Body of pancreas (tissue), 4 donors: Measurements from ENCODE around the gene ABCC5. TPM values are rescaled to one million over a fixed set of nuclear protein-coding genes. Genes with fewer than 3 reads are reported as not detected.

Source experiments
- ATAC-seq: fragments of 150-250 bp; one replicate; pipeline ENCODE4 v1.9.1; 2016
- DNase-seq, 4 donors: peaks; one replicate each; pipeline ENCODE4 v3.0.0-alpha.2; 2019
- H3K27ac ChIP-seq, 4 donors: fragments of 200-600 bp; sonication (generic); 1 replicate in 3 of 4; 2 replicates in 1 of 4; pipeline versions ENCODE4 v1.5.1 to v1.6.1; 2016 to 2019; ENCODE audit warnings: mild to moderate bottlenecking in 1 of 4, mixed read lengths in 1 of 4, moderate library complexity in 1 of 4
- H3K27me3 ChIP-seq, 2 donors: fragments of 200-600 bp; sonication (generic); one replicate each; pipeline ENCODE4 v1.6.0; 2016; ENCODE audit warnings: mild to moderate bottlenecking in 1 of 2
- H3K36me3 ChIP-seq, 2 donors: fragments of 200-600 bp; sonication (generic); replicated peaks in 1 of 2; 2 replicates each; pipeline ENCODE4 v1.5.1; 2016; ENCODE audit warnings: low read depth in 2 of 2; ENCODE audit not compliant: insufficient read depth in 1 of 2
- H3K4me1 ChIP-seq: fragments of 200-600 bp; sonication (generic); one replicate; pipeline ENCODE4 v1.6.0; 2016
- H3K4me3 ChIP-seq, 2 donors: fragments of 200-600 bp; sonication (generic); 1 replicate in 1 of 2; 2 replicates in 1 of 2; pipeline ENCODE4 v1.5.1; 2016 to 2019
- H3K9me3 ChIP-seq, 3 donors: fragments of 200-600 bp; sonication (generic); 1 replicate in 2 of 3; 2 replicates in 1 of 3; pipeline ENCODE4 v1.5.1; 2016
- POLR2A ChIP-seq, 3 donors: fragments of 450-650 bp; IDR thresholded peaks; one replicate each; pipeline ENCODE4 v1.6.1; 2016; ENCODE audit warnings: antibody characterized with exemption in 3 of 3, mild to moderate bottlenecking in 2 of 3
- WGBS, 2 donors: methylation state at CpG; one replicate each; pipeline ENCODE4 v1.1.5; 2017; 5-methylcytosine and 5-hydroxymethylcytosine counted together
- intact Hi-C: fragments of 100-400 bp; cut with DNase I; formaldehyde crosslinking; loops from one replicate; pipeline ENCODE4 v1.15.1; 2023
- total RNA-seq, 2 donors: library from RNA; depleted of rRNA; stranded (reverse); fragments of >200 nt; gene quantifications; one replicate each; pipeline ENCODE4 v1.1.0, GENCODE V29; 2016
- TF ChIP-seq, protein P1 (sequence below), 7 experiments: fragments of 450-650 bp in 4 of 7; fragments of 200-600 bp in 3 of 7; sonication (generic) in 3 of 7; IDR thresholded peaks; one replicate each; pipeline ENCODE4 v1.5.1; 2016 to 2019; ENCODE audit warnings: antibody characterized with exemption in 7 of 7

The ABCC5 gene
- total RNA-seq, 2 donors from 2014 or later: 17.1 to 20.1 TPM

DNA sequence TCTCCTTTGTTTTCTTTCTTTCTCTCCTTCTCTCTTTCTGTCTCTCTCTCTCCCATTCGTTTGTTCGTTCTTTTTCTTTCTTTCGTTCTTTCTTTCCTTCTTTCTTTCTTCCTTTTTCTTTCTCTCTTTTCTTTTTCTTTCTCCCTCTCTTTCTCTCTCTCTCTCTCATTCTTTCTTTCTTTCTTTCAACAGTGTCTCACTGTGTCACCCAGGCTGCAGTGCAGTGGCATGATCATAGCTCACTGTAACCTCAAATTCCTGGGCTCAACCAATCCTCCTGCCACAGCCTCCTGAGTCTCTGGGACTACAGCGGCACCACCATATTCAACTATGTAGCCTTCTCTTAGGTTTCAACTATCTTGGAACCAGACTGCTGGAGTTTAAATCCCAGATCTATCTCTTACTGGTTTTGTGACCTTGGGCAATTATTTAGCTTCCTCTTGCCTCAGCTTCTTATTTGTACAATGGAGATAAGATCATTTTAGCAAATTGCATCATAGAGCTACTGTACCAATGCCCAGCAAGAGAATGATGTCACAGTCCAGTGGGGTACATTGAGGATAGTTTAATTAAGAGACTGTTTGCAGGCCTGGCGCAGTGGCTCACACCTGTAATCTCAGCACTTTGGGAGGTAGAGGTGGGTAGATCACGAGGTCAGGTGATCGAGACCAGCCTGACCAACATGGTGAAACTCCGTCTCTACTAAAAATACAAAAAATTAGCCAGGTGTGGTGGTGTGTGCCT is 105.7 kb downstream of the ABCC5 start:
- intact Hi-C loops: no loop called here
- WGBS, 2 donors: 91 to 92% methylated on average over 8 of the region's 8 CpGs
- DNase-seq (no peak), ATAC-seq (no peak)
- H3K4me3 ChIP-seq: no peak overlapping the region
- peaks cover 4% of the 10 kb centered on the region for H3K4me1 ChIP-seq
- H3K36me3 ChIP-seq: no peaks in the 10 kb centered on the region
- no peak overlapping the region for H3K27ac ChIP-seq
- H3K27me3 ChIP-seq: no peaks in the 10 kb centered on the region
- no peaks in the 10 kb centered on the region for H3K9me3 ChIP-seq
- TF ChIP-seq, protein P1, sequence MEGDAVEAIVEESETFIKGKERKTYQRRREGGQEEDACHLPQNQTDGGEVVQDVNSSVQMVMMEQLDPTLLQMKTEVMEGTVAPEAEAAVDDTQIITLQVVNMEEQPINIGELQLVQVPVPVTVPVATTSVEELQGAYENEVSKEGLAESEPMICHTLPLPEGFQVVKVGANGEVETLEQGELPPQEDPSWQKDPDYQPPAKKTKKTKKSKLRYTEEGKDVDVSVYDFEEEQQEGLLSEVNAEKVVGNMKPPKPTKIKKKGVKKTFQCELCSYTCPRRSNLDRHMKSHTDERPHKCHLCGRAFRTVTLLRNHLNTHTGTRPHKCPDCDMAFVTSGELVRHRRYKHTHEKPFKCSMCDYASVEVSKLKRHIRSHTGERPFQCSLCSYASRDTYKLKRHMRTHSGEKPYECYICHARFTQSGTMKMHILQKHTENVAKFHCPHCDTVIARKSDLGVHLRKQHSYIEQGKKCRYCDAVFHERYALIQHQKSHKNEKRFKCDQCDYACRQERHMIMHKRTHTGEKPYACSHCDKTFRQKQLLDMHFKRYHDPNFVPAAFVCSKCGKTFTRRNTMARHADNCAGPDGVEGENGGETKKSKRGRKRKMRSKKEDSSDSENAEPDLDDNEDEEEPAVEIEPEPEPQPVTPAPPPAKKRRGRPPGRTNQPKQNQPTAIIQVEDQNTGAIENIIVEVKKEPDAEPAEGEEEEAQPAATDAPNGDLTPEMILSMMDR (IDR thresholded peaks at IDR 0.05): no peak
- no peak for TF ChIP-seq POLR2A (IDR thresholded peaks at IDR 0.05)

DNA sequence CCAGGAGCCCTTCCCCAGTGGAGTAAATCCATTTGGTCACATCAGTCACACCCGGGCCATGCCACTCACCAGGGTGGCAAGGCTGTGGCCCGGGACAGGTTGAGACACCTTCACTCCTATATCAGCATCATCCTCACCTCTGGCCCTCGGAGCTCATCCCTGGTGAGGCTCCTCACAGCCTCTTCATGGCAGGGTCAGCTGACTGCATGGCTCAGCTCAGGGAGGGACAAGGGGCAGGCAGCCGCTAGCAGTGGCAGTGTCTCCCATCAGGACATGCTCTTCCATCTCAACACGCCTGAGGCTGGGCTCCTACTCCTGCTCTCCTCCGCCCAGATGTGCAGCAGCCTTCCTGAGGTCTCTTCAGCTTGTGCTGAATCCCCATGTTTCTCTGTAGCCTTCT is 106.6 kb downstream of the ABCC5 start:
- ATAC-seq: no peak
- no peaks in the 10 kb centered on the region for H3K36me3 ChIP-seq
- no peaks in the 10 kb centered on the region for H3K27me3 ChIP-seq
- WGBS, 2 donors: 81 to 83% methylated on average over 6 of the region's 6 CpGs
- intact Hi-C loops: no loop called here
- H3K9me3 ChIP-seq: no peaks in the 10 kb centered on the region
- TF ChIP-seq POLR2A (IDR thresholded peaks at IDR 0.05): no peak
- TF ChIP-seq, protein P1 (IDR thresholded peaks at IDR 0.05): no peak
- H3K4me1 ChIP-seq: no peaks in the 10 kb centered on the region
- DNase-seq: no peak
- H3K27ac ChIP-seq: no peak overlapping the region
- H3K4me3 ChIP-seq: no peak overlapping the region

DNA sequence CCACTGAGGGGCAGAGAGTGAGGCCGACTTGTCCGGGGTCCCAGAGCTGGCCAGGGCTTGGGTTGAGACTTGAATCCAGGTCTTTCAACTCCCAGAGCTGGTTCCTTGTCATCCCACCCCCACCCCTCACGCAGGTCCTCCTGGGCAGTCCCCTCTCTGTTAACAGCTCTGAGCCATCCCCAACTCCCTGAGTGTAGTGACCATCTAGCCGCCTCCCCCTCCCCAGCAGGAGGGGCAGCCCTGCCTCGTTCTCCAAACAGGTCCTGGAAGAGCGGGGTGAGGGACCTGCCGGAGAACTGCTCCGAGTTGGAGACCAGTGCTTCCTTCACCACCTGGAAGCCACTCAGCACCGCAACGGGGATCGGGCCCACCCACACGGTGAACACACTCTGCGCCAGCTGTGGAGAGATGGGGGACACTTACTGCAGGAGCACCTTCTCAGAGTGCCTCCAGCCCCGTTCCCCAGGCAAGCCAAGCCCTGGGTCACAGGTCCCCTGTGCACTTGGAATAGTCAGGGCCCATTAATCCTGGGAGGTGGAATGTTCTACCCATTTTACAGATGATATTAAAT is 108.6 kb downstream of the ABCC5 start:
- TF ChIP-seq, protein P1 (IDR thresholded peaks at IDR 0.05): no peak
- TF ChIP-seq POLR2A (IDR thresholded peaks at IDR 0.05): no peak
- Histone ChIP-seq H3K9me3 (no peaks in the 10 kb centered on the region), H3K36me3 (no peaks in the 10 kb centered on the region), H3K4me3 (no peak overlapping the region), H3K4me1 (no peaks in the 10 kb centered on the region), H3K27ac (no peak overlapping the region), H3K27me3 (no peaks in the 10 kb centered on the region)
- DNase-seq (no peak), ATAC-seq (no peak)
- intact Hi-C loops: no loop called here
- WGBS, 2 donors: 73 to 80% methylated on average over 2 to 14 of the region's 14 CpGs

DNA sequence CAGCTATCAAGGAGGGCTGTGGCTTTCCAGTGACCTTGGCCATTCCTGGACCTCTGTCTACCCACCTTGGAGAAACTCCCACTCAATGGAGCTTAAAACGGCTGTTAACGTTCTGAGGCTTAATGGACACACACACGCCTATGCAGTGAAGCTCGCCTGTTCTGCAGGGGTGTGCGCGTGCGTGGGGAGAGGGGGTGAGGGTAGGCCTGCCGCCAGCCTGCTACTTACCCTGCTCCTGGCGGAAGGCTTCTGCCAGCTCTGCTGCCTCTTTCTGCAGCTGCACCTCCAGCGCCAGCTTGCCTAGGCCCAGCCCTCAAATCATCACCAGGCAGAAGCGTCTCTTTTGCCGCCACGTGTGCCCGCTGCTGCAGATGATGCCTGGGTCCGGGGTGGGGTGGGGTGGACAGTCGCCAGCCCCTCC is 109.8 kb downstream of the ABCC5 start:
- no peaks in the 10 kb centered on the region for H3K4me1 ChIP-seq
- no peak overlapping the region for H3K4me3 ChIP-seq
- TF ChIP-seq, protein P1 (IDR thresholded peaks at IDR 0.05): no peak
- no peak for TF ChIP-seq POLR2A (IDR thresholded peaks at IDR 0.05)
- H3K27ac ChIP-seq: no peak overlapping the region
- H3K9me3 ChIP-seq: no peaks in the 10 kb centered on the region
- H3K36me3 ChIP-seq: no peaks in the 10 kb centered on the region
- 75% methylated on average over 15 of the region's 16 CpGs; no CpG with 5 or more reads in 1 of the 2 donors for WGBS, 2 donors
- DNase-seq (no peak), ATAC-seq (no peak)
- intact Hi-C loops: no loop called here
- H3K27me3 ChIP-seq: no peaks in the 10 kb centered on the region

DNA sequence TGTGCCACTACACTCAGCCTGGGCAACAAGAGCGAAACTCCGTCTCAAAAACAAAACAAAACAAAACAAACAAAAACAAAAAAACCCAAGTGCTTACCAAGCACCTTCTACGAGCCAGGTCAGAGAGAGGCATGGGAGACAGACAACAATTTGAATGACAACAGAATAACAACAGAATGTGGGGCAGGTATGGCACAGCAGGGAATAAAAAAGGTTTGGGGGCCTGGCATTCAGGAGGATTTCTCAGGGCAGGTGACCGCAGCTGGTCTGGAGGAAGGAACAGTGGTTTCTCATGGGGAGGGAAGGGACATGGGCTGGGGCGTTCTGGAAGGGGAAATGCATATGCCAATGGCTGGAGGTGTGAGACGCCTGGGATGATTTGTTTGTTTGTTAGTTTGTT is 110.5 kb downstream of the ABCC5 start:
- no peak for TF ChIP-seq POLR2A (IDR thresholded peaks at IDR 0.05)
- TF ChIP-seq, protein P1 (IDR thresholded peaks at IDR 0.05): no peak
- Histone ChIP-seq H3K4me3 (no peak overlapping the region), H3K4me1 (no peaks in the 10 kb centered on the region), H3K9me3 (no peaks in the 10 kb centered on the region), H3K36me3 (no peaks in the 10 kb centered on the region), H3K27ac (no peak overlapping the region), H3K27me3 (no peaks in the 10 kb centered on the region)
- no peak for DNase-seq
- intact Hi-C loops: no loop called here
- WGBS, 2 donors: 57 to 64% methylated on average over 6 of the region's 6 CpGs
- ATAC-seq: no peak
